C4-2B (cell line): ENCODE data around the gene NIPAL1.

Source experiments
- ZFX ChIP-seq: fragments of 450-650 bp; IDR thresholded peaks from 2 replicates; pipeline ENCODE4 v1.6.1; 2017
- TF ChIP-seq, protein P1 (sequence below): fragments of 450-650 bp; conservative IDR thresholded peaks from 2 replicates; pipeline ENCODE4 v1.5.1; 2017; ENCODE audit warnings: mild to moderate bottlenecking

DNA sequence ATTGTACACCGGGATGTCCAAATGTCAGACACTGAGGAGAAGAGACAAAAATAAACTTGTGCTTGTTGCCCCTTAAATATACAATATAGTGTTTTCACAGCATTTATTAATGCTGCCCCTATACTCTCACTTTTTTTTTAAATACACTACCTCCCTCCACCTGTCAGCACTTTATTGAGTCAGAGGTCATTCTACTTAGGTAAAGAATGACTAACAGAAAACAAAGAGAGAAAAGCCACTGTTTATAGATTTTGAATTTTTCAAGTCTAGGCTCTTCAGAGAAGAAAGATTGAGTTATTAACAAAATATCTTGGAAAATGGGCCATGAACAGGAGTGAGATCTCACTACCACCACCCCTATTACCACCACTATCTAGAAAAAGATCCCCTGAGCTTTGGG, 58.1 kb downstream of the NIPAL1 start:
- TF ChIP-seq, protein P1, sequence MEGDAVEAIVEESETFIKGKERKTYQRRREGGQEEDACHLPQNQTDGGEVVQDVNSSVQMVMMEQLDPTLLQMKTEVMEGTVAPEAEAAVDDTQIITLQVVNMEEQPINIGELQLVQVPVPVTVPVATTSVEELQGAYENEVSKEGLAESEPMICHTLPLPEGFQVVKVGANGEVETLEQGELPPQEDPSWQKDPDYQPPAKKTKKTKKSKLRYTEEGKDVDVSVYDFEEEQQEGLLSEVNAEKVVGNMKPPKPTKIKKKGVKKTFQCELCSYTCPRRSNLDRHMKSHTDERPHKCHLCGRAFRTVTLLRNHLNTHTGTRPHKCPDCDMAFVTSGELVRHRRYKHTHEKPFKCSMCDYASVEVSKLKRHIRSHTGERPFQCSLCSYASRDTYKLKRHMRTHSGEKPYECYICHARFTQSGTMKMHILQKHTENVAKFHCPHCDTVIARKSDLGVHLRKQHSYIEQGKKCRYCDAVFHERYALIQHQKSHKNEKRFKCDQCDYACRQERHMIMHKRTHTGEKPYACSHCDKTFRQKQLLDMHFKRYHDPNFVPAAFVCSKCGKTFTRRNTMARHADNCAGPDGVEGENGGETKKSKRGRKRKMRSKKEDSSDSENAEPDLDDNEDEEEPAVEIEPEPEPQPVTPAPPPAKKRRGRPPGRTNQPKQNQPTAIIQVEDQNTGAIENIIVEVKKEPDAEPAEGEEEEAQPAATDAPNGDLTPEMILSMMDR, result no peak
- TF ChIP-seq ZFX, result no peak
